GM21717 (cell line): ENCODE results near the gene EIF2S2.
"Not testable (repeated sequence)": the region's sequence is repeated elsewhere in the genome, so short reads cannot be mapped to it uniquely, and the experiment has no call there.

Experiments used
- ATAC-seq: cut with Tn5 transposase; IDR thresholded peaks from one replicate; pipeline ENCODE4 v1.9.1; 2021; ENCODE audit warnings: mild to moderate bottlenecking, moderate library complexity; ENCODE audit not compliant: unreplicated experiment

Gene EIF2S2, protein sequence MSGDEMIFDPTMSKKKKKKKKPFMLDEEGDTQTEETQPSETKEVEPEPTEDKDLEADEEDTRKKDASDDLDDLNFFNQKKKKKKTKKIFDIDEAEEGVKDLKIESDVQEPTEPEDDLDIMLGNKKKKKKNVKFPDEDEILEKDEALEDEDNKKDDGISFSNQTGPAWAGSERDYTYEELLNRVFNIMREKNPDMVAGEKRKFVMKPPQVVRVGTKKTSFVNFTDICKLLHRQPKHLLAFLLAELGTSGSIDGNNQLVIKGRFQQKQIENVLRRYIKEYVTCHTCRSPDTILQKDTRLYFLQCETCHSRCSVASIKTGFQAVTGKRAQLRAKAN

DNA sequence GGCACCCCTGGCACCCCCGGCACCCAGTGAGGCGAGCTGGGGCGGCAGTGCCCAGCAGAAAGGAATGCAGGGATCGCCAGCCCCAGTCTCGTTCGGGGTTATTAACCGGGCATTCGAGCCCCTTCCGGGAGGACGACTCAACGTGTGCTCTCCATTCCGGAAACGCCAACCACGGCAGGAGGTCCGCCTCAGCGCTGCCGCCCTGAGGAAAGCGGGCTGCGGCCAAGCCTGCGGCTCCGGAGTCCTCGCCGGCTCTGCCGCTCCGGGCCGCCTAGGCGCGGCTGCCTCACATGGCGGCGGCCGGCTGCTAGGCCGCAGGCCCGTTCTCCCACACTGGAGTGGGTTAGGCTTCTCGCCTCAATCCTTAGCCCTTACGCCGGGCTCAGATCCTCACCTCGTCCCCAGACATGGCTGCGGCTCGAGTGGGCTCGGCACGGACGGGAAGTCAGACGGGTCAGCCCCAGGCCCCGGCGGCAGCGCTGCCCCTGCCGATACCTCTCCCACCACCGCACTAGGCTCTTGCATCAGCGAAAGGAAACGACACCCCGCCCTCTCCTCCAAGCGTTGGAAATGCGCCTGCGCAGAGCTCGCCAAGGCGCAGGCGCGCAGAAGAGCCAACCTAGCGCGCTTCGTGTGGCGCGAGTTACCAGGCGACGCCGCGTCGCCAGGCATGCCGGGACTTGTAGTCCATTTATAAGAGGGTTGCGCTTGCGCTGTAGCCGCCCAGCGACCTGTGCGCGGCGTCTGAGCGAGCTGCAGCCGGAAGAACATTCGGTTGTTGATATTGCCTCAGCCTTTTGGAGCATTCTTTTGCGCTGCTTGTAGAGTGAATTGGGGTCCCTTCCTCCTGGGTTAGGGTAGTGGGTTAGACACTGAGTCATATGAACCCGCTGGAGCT, at the start of gene EIF2S2:
TSS of gene EIF2S2 (minus strand) at position 542 of the 898 bp plus-strand sequence. CDS start at position 409, 133 bp downstream.
- ATAC-seq: peak; percentile 83

DNA sequence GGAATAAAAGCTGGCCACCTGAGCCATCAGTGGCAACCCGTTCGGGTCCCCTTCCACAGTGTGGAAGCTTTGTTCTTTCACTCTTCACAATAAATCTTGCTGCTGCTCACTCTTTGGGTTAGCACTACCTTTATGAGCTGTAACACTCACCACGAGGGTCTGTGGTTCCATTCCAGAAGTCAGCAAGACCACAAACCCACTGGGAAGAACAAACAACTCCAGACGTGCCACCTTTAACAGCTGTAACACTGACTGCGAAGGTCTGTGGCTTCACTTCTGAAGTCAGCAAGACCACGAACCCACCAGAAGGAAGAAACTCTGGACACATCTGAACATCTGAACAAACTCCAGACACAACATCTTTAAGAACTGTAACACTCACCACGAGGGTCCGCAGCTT, 45.7 kb upstream of the EIF2S2 start:
- ATAC-seq: not testable (repeated sequence)

DNA sequence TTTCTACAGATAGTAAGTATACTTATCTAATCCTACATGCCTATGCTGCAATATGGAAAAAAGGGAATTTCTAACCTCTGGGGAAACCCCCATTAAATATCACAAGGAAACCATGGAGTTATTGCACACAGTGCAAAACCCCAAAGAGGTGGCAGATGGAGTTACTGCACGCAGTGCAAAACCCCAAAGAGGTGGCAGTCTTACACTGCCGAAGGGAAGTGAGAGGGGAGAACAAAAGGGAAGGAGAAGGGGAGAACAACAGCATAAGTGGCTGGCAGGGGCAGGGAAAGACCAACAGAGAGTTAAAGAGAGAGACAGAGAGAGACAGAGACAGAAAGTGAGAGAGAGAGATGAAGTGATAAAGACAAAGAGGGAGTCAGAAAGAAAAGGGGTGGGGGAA, 43.8 kb upstream of the EIF2S2 start:
- ATAC-seq: no peak

DNA sequence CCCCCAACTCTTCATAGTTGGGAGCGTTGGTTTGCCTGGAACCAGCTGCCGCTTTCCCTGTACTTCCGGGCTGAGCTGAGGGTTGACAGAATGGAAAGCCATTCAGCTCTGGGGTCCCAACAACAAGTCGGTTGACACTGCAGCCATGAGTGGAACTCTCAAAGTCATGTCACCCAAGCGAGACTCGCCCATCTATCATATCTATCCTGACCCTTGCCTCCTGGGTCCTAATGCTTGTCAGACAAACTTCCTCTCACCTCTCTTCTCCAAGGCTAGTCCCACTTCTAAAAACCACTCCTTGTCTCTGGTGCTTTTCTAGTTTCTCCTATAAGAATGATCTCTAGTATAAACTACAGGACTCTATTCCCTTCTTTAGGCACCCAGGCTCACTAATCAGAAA, 41.1 kb upstream of the EIF2S2 start:
- not testable (repeated sequence) for ATAC-seq

DNA sequence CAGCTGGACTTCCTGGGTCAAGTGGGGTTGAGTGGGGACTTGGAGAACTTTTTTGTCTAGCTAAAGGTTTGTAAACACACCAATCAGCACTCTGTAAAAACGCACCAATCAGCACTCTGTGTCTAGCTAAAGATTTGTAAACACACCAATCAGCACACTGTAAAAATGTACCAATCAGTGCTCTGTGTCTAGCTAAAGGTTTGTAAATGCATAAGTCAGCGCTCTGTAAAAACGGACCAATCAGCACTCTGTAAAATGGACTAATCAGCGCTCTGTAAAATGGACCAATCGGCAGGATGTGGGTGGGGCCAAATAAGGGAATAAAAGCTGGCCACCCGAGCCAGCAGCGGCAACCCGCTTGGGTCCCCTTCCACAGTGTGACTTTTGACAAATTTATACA, 40.0 kb upstream of the EIF2S2 start:
- not testable (repeated sequence) for ATAC-seq

DNA sequence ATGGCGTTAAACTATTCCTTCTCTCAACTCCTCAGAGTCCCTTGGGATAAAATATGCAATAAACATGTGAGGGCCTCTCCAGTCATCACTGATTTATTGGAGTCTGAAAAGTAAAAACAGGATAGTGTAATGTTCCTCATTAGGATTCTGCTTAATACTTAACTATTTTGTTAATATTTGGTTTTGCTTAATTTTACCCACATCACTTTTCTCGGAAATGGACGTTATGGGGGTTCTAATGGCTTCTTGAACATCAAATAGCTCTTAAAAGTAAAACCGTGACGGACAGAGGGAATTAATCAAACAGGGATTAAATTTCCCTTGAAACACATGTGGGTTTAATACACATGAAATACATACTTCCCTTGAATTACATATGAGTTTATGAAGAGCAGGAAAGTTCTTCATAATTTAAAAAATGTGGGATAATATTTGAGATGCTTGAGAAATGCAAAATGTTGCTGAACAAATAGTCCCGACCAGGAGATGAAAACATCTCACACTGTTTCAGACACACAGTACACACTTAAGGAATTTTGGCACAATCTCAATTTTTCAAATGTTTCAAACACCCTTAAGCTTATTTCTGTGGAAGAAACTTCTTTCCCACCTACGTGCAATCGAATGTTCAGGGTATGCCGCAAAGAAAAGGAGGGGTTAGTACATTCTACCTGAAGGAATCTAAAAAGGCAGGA, 38.4 kb upstream of the EIF2S2 start:
- no peak for ATAC-seq

DNA sequence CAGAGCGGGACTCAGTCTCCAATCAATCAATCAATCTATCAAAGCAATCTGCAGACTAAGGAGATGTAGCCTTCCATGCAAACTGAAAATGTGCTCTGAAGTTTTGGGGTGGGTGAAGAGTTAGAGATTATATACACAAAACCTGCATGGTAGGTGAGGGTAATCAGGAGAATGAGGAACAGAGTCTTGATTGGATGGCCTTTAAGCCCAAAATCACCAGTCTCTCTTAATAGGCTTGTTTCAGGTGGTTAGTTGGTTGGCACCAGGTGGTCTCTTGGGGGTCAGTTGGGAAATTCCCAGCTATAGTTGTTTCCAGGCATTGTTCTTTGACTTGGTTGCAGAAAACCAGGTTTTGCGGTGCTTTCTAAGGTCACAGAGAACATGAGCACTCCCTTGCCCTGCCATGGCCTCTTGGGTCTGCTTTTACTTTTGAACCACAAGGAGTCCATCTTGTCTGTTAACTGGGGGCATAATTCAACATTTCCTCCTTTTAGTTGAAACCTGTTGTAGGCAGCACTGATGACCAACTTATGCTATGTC, 33.3 kb upstream of the EIF2S2 start:
- no peak for ATAC-seq

DNA sequence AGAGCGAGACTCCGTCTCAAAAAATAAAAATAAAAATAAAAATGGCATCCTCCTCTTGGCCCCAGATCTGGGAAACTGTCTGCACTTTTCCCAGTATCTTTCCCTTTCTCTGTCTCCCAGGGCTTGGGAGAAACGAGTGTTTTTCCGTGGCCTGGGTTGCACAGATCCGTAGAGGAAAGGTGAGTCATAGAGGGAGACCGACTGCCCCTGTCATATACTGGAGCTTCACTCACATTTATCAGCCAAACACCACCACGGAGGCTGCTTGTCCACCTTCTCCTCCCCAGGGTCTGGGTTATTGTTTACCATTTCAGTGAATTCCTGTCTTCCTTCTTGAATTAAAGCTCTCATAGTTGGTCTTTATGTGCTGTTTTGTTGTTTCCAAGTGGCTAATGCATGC, 31.9 kb upstream of the EIF2S2 start:
- no peak for ATAC-seq

DNA sequence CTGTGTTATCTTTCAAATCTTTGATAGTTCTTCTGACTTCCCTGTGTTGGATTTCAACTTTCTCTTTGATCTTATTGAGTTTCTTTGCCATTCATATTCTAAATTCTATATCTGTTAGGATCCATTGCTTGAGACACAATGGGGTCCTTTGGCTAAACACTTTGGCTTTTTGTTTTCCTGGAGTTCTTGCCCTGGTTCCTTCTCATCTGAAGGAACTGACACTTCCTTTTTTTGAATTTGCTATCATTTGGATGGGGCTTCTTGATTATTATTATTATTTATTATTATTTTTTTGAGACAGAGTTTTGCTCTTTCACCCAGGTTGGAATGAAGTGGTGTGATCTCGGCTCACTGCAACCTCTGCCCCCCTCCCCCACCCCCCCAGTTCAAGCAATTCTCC, 30.1 kb upstream of the EIF2S2 start:
- no peak for ATAC-seq

DNA sequence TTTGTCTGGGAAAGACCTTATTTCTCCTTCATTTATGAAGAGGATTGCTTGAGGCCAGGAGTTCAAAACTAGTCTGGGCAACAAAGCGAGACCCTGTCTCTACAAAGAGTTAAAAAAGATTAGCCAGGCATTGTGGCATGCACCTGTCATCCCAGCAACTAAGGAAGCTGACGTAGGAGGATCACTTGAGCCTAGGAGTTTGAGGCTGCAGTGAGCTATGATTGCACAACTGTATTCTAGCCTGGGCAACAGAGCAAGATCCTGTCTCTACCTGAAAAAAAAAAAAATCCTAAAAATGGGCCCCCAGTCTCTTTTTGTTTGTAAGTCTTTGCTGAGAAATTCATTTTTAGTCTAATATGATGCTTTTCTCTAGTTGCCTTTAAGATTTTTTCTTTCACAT, 29.2 kb upstream of the EIF2S2 start:
- no peak for ATAC-seq

DNA sequence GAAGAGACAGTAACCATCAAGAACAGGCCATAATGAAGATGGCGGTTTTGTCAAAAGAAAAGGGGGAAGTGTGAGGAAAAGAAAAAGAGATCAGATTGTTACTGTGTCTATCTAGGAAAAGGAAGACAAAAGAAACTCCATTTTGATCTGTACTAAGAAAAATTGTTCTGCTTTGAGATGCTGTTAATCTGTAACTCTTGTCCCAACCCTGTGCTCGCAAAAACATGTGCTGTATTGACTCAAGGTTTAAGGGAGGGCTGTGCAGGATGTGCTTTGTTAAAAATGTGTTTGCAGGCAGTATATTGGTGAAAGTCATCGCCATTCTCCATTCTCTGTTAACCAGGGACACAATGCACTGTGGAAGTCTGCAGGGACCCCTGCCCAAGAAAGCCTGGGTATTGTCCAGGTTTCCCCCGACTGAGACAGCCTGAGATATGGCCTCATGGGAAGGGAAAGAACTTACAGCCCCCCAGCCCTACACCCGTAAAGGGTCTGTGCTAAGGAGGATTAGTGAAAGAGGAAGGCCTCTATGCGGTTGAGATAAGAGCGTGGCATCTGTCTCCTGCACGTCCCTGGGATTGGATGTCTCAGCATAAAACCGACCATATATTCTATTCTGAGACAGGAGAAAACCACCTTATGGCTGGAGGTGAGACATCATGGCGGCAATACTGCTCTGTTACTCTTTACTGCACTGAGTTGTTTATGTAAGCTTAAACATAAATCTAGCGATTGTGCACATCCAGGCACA, 23.7 kb upstream of the EIF2S2 start:
- not testable (repeated sequence) for ATAC-seq

DNA sequence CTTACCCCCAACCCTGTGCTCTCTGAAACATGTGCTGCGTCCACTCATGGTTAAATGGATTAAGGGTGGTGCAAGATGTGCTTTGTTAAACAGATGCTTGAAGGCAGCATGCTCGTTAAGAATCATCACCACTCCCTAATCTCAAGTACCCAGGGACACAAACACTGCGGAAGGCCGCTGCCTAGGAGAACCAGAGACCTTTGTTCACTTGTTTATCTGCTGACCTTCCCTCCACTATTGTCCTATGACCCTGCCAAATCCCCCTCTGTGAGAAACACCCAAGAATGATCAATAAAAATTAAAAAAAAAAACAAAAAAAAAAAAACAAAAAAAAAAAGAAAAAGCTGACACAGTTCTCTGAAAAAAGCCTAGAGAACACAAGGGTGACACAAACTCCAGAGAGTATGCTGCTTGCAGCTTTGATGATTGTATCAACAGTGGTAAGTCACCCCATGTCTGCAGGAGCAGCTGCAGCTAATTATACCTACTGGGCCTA, 21.4 kb upstream of the EIF2S2 start:
- not testable (repeated sequence) for ATAC-seq

DNA sequence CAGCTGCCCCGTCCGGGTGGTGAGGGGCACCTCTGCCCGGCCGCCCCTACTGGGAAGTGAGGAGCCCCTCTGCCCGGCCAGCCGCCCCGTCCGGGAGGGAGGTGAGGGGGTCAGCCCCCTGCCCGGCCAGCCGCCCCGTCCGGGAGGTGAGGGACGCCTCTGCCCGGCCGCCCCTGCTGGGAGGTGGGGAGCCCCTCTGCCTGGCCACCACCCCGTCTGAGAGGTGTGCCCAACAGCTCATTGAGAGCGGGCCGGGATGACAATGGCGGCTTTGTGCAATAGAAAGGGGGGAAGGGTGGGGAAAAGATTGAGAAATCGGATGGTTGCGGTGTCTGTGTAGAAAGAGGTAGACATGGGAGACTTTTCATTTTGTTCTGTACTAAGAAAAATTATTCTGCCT, 20.9 kb upstream of the EIF2S2 start:
- ATAC-seq: not testable (repeated sequence)

DNA sequence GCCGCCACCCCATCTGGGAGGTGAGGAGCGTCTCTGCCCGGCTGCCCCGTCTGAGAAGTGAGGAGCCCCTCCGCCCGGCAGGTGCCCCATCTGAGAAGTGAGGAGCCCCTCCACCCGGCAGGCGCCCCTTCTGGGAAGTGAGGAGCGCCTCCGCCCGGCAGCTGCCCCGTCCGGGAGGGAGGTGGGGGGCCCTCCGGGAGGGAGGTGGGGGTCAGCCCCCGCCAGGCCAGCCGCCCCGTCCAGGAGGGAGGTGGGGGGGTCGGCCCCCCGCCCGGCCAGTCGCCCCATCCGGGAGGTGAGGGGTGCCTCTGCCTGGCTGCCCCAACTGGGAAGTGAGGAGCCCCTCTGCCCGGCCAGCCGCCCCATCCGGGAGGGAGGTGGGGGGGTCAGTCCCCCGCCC, 20.4 kb upstream of the EIF2S2 start:
- ATAC-seq: not testable (repeated sequence)

DNA sequence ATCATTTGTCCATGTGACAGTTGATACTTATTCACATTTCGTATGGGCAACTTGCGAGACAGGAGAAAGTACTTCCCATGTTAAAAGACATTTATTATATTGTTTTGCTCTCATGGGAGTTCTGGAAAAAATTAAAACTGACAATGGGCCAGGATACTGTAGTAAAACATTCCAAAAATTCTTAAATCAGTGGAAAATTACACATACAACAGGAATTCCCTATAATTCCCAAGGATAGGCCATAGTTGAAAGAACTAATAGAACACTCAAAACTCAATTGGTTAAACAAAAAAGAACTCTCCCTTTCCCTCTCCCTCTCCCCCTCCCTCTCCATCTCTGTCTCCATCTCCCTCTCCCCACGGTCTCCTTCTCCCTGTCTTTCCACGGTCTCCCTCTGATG, 19.4 kb upstream of the EIF2S2 start:
- ATAC-seq: no peak

DNA sequence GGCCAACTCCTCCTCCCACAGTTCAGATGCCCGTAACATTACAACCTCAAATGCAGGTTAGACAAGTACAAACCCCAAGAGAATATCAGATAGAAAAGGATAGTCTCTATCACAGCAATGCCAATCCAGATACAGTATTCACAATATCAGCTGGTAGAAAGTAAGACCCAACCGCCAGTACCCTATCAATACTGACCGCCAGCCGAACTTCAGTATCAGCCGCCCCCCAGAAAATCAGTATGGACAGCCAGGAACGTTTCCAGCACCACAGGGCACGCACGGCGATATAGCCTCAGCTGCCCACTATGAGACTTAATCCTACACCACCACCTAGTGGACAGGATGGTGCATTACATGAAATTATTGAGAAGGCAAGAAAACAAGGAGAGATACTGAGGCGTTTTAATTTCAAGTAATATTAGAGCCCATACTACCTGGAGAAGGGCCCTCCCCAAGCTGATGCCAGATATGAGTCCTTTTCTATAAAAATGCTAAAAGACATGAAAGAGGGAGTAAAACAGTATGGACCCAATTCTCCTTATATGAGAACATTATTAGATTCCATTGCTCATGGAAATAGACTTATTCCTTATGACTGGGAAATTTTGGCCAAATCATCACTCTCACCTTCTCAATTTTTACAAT, 17.6 kb upstream of the EIF2S2 start:
- no peak for ATAC-seq

DNA sequence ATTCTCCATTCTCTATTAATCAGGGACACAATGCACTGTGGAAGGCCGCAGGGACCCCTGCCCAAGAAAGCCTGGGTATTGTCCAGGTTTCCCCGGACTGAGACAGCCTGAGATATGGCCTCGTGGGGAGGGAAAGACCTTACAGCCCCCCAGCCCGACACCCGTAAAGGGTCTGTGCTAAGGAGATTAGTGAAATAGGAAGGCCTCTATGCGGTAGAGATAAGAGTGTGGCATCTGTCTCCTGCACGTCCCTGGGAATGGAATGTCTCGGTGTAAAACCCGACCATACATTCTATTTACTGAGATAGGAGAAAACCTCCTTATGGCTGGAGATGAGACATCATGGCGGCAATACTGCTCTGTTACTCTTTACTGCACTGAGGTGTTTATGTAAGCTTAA, 15.7 kb upstream of the EIF2S2 start:
- no peak for ATAC-seq

DNA sequence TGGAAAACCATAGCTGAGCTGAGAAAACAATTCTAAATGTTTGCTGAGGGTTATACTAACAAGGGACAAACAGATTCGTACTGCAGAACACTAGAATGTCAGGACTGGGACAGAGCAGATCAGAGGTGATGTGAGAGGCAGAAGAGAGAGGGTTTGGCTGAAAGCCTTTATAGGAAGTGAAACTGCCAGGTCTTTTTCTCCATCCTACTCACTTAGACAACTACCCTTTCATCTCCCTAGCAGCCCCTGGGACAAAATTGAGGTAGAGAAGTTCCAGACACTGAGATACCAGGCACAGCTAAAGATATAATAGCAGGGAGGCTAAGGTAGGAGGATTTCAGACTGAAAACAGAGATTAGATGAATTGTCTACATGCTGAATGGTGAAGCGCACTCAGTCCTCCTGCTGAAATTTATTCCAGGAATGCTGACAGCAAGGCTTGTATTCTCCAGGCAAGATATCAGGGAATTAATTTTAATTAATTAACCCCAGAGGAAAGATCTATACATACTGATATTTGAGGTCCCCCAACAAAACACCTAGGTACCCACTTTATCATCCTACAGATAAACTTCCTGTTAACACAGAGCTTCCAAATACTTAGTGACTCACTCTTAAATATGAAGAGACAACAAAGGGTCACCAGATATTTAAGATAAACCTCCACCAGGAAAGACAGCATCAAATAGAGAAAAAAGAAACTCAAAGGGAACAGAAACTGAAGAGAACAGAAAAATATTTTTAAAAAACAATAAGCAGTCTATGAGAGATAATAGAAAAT, 12.6 kb upstream of the EIF2S2 start:
- ATAC-seq: no peak

DNA sequence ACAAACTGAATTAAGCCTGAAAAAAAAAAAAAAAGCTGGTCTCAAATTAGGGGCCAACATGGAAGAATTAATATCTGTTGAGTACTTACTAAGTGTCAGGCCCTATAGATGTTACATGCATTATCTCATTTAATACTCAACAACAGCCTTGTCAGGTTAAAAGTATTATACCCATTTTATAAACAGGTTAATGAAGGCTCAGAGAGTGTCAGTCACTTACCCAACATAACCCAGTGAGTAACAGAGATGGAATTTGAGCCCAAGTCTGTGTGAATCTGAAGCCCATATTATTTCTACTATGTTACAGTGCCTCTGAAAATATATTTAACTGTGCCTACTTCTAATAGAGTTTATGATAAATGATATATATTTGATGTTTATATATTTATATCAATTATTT, 11.3 kb upstream of the EIF2S2 start:
- ATAC-seq: no peak
